OCI-LY1 (cell line): ENCODE results near the gene CCDC33.

Source experiments
- H2AFZ ChIP-seq: fragments of 200-600 bp; sonication (generic), shearing (Covaris generic); 2 replicates; pipeline ENCODE4 v1.6.0; 2014; ENCODE audit warnings: antibody characterized with exemption, mild to moderate bottlenecking, low read length
- H3F3A ChIP-seq: fragments of 200-600 bp; sonication (generic), shearing (Covaris generic); 2 replicates; pipeline ENCODE4 v1.6.0; 2014; ENCODE audit warnings: mild to moderate bottlenecking, antibody characterized with exemption, low read length, moderate library complexity; ENCODE audit not compliant: insufficient read depth
- H3K27ac ChIP-seq: fragments of 200-600 bp; sonication (generic); 2 replicates; pipeline ENCODE4 v1.5.1; 2014; ENCODE audit warnings: low read length, mixed run types, mild to moderate bottlenecking, low read depth; ENCODE audit not compliant: poor library complexity, severe bottlenecking
- H3K27me3 ChIP-seq: fragments of 200-600 bp; sonication (generic); 2 replicates; pipeline ENCODE4 v1.6.0; 2014; ENCODE audit warnings: antibody characterized with exemption, mild to moderate bottlenecking, low read length, moderate library complexity; ENCODE audit not compliant: insufficient read depth
- H3K36me3 ChIP-seq: fragments of 200-600 bp; sonication (generic); 2 replicates; pipeline ENCODE4 v1.6.1; 2014; ENCODE audit warnings: mild to moderate bottlenecking, antibody characterized with exemption, low read length, moderate library complexity, mixed read lengths; ENCODE audit not compliant: insufficient read depth
- H3K4me1 ChIP-seq: fragments of 200-600 bp; sonication (generic); 2 replicates; pipeline ENCODE4 v1.5.1; 2014; ENCODE audit warnings: mild to moderate bottlenecking, low read length, moderate library complexity; ENCODE audit not compliant: insufficient read depth, severe bottlenecking
- H3K4me2 ChIP-seq: fragments of 200-600 bp; sonication (generic), shearing (Covaris generic); 2 replicates; pipeline ENCODE4 v1.6.1; 2014; ENCODE audit warnings: low read length
- H3K4me3 ChIP-seq: fragments of 200-600 bp; sonication (generic); 2 replicates; pipeline ENCODE4 v1.5.1; 2014; ENCODE audit warnings: low read length, low read depth, mild to moderate bottlenecking, mixed read lengths; ENCODE audit not compliant: poor library complexity, severe bottlenecking
- H3K79me2 ChIP-seq: fragments of 200-600 bp; shearing (Covaris generic); 2 replicates; pipeline ENCODE4 v1.6.1; 2016; ENCODE audit warnings: mixed run types, low read length, mixed read lengths; ENCODE audit not compliant: insufficient read depth
- H3K9ac ChIP-seq: fragments of 200-600 bp; sonication (generic), shearing (Covaris generic); 2 replicates; pipeline ENCODE4 v1.6.1; 2014; ENCODE audit warnings: mild to moderate bottlenecking, low read length, mixed read lengths
- H3K9me2 ChIP-seq: fragments of 200-600 bp; sonication (generic), shearing (Covaris generic); 2 replicates; pipeline ENCODE4 v1.6.1; 2014; ENCODE audit warnings: low read depth, mild to moderate bottlenecking, low read length, mixed read lengths
- H3K9me3 ChIP-seq: fragments of 200-600 bp; shearing (Covaris generic); 2 replicates; pipeline ENCODE4 v1.6.1; 2014; ENCODE audit warnings: low read length, mixed read lengths
- H4K20me1 ChIP-seq: fragments of 200-600 bp; sonication (generic), shearing (Covaris generic); 2 replicates; pipeline ENCODE4 v1.6.0; 2016; ENCODE audit warnings: mild to moderate bottlenecking, low read length; ENCODE audit not compliant: insufficient read depth
- CTCF ChIP-seq: fragments of 200-600 bp; sonication (generic), shearing (Covaris generic); IDR thresholded peaks from 2 replicates; pipeline ENCODE4 v1.5.1; 2017; ENCODE audit warnings: mild to moderate bottlenecking, antibody characterized with exemption, low read length, moderate library complexity, mixed read lengths
- EZH2 ChIP-seq: fragments of 200-600 bp; sonication (generic), shearing (Covaris generic); IDR thresholded peaks from 2 replicates; pipeline ENCODE4 v1.8.0; 2017; ENCODE audit warnings: borderline replicate concordance, mixed run types, mild to moderate bottlenecking, antibody characterized with exemption, low read length, moderate library complexity, mixed read lengths

Gene CCDC33

DNA sequence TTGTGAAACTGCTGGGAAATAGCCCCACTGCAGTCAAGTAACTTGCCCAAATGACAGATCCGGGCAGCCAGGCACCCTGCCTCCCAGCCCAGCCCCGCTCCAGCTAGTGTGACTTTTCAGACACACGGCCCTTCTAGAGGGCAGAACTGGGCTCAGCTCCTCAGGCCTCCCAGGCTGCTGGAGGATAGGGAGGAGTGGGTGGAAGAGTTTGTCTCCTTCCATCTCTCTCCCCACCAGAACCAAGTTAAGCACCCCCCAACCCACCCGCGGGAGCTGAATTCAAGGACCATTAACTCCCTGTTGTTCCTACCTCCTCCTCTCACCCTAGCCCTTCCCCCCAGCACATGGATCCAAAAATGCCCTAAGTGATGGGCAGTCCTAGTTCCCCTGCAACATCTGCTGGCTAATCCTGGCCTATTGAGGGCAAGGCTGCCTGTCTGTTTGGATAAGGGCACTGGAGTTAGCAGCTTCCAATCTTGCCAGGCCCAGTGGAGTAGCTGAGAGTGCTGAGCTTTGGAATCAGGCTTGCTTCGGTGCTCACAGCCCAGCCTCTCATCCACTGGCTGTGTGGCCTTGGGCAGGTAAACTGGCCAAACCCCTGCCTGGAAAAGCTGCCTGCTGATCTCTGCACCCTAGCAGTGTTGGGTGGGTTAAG is 3.1 kb downstream of the CCDC33 start:
- no peak overlapping the region for H2AFZ ChIP-seq
- H3K9ac ChIP-seq: no peak overlapping the region
- no peak overlapping the region for H3K27ac ChIP-seq
- no peaks in the 10 kb centered on the region for H4K20me1 ChIP-seq
- TF ChIP-seq EZH2: no peak
- no peak for TF ChIP-seq CTCF
- no peaks in the 10 kb centered on the region for H3K36me3 ChIP-seq
- no peaks in the 10 kb centered on the region for H3K9me2 ChIP-seq
- no peaks in the 10 kb centered on the region for H3K79me2 ChIP-seq
- H3K9me3 ChIP-seq: no peaks in the 10 kb centered on the region
- H3K4me3 ChIP-seq: no peak overlapping the region
- no peaks in the 10 kb centered on the region for H3K4me1 ChIP-seq
- no peak overlapping the region for H3K4me2 ChIP-seq
- H3K27me3 ChIP-seq: no peaks in the 10 kb centered on the region; the same call in 1 of the 2 replicates
- no peaks in the 10 kb centered on the region for H3F3A ChIP-seq

- TF ChIP-seq EZH2: no peak
- TF ChIP-seq CTCF: no peak
- Histone ChIP-seq H3K4me3 (no peak overlapping the region), H3K79me2 (no peaks in the 10 kb centered on the region), H3K36me3 (no peaks in the 10 kb centered on the region), H3K27ac (no peak overlapping the region), H3K9me3 (no peaks in the 10 kb centered on the region), H3K4me2 (no peak overlapping the region), H3F3A (no peaks in the 10 kb centered on the region), H3K9me2 (no peaks in the 10 kb centered on the region), H3K4me1 (no peaks in the 10 kb centered on the region), H4K20me1 (no peaks in the 10 kb centered on the region), H2AFZ (no peak overlapping the region), H3K27me3 (no peaks in the 10 kb centered on the region; the same call in 1 of the 2 replicates), H3K9ac (no peak overlapping the region)
Measured at GRCh38 chr15:74240002-74240568, 4.0 kb downstream of the CCDC33 start.

GRCh38 chr15:74240897-74241614 is 4.9 kb downstream of the CCDC33 start:
- Histone ChIP-seq H3F3A (no peaks in the 10 kb centered on the region), H3K4me1 (no peaks in the 10 kb centered on the region), H3K27ac (no peak overlapping the region), H2AFZ (no peak overlapping the region), H3K4me2 (no peak overlapping the region), H3K4me3 (no peak overlapping the region), H3K9me2 (no peaks in the 10 kb centered on the region), H3K36me3 (no peaks in the 10 kb centered on the region), H3K9me3 (no peaks in the 10 kb centered on the region), H3K27me3 (no peaks in the 10 kb centered on the region), H3K9ac (no peak overlapping the region), H4K20me1 (no peaks in the 10 kb centered on the region), H3K79me2 (no peaks in the 10 kb centered on the region)
- no peak for TF ChIP-seq EZH2
- TF ChIP-seq CTCF: no peak
